Osteocyte (in vitro differentiated cells): ENCODE data around the gene IL22RA2. TPM values are rescaled to one million over a fixed set of nuclear protein-coding genes. Genes with fewer than 3 reads are reported as not detected.

Source experiments
- DNase-seq: peaks from one replicate; pipeline ENCODE4 v3.0.0; 2021; ENCODE audit warnings: mixed read lengths; ENCODE audit not compliant: unreplicated experiment; ENCODE audit errors: extremely low spot score
- H3K27ac Mint-ChIP-seq: one replicate; pipeline ENCODE4 v1.8.0; 2021; ENCODE audit warnings: mild to moderate bottlenecking, mixed read lengths; ENCODE audit not compliant: unreplicated experiment
- H3K27me3 Mint-ChIP-seq: one replicate; pipeline ENCODE4 v1.8.0; 2021; ENCODE audit warnings: mixed read lengths; ENCODE audit not compliant: unreplicated experiment
- H3K36me3 Mint-ChIP-seq: one replicate; pipeline ENCODE4 v1.8.0; 2021; ENCODE audit warnings: mixed read lengths; ENCODE audit not compliant: unreplicated experiment
- H3K4me1 Mint-ChIP-seq: one replicate; pipeline ENCODE4 v1.8.0; 2021; ENCODE audit warnings: mixed read lengths; ENCODE audit not compliant: unreplicated experiment
- H3K4me3 Mint-ChIP-seq: one replicate; pipeline ENCODE4 v1.8.0; 2021; ENCODE audit warnings: mild to moderate bottlenecking, moderate library complexity, mixed read lengths; ENCODE audit not compliant: unreplicated experiment
- H3K9me3 Mint-ChIP-seq: one replicate; pipeline ENCODE4 v1.8.0; 2021; ENCODE audit warnings: mixed read lengths; ENCODE audit not compliant: unreplicated experiment
- CTCF ChIP-seq: fragments of 200-600 bp; sonication (generic); IDR thresholded peaks from 2 replicates; pipeline ENCODE4 v1.5.0; 2021; ENCODE audit warnings: antibody characterized with exemption, mild to moderate bottlenecking, moderate library complexity
- total RNA-seq: library from RNA; stranded (reverse); gene quantifications from 2 replicates; pipeline ENCODE4 v1.2.1, GENCODE V29; 2021

Gene IL22RA2
- total RNA-seq, 1 donor from 2014 or later: not detected

GRCh38 chr6:137120748-137121147 lies 52.7 kb downstream of the IL22RA2 start:
- no peak for TF ChIP-seq CTCF
- no peaks in the 10 kb centered on the region for H3K36me3 Mint-ChIP-seq
- peaks cover 7% of the 10 kb centered on the region for H3K9me3 Mint-ChIP-seq
- no peak overlapping the region for H3K27ac Mint-ChIP-seq
- H3K4me1 Mint-ChIP-seq: no peaks in the 10 kb centered on the region
- no peak for DNase-seq
- no peak overlapping the region for H3K4me3 Mint-ChIP-seq
- H3K27me3 Mint-ChIP-seq: no peaks in the 10 kb centered on the region

- Mint-ChIP-seq H3K27me3 (no peaks in the 10 kb centered on the region), H3K36me3 (no peaks in the 10 kb centered on the region), H3K4me1 (no peaks in the 10 kb centered on the region), H3K27ac (no peak overlapping the region), H3K4me3 (no peak overlapping the region), H3K9me3 (peaks cover 7% of the 10 kb centered on the region)
- no peak for DNase-seq
- TF ChIP-seq CTCF: no peak
Measured at GRCh38 chr6:137119196-137120104, 54.0 kb downstream of the IL22RA2 start.

- H3K27ac Mint-ChIP-seq: no peak overlapping the region
- H3K9me3 Mint-ChIP-seq: peaks cover 7% of the 10 kb centered on the region
- no peak for TF ChIP-seq CTCF
- H3K27me3 Mint-ChIP-seq: no peaks in the 10 kb centered on the region
- H3K36me3 Mint-ChIP-seq: no peaks in the 10 kb centered on the region
- no peak overlapping the region for H3K4me3 Mint-ChIP-seq
- H3K4me1 Mint-ChIP-seq: no peaks in the 10 kb centered on the region
- no peak for DNase-seq
Measured at GRCh38 chr6:137117581-137117980, 55.9 kb downstream of the IL22RA2 start.

- Mint-ChIP-seq H3K36me3 (no peaks in the 10 kb centered on the region), H3K4me1 (no peaks in the 10 kb centered on the region), H3K27me3 (no peaks in the 10 kb centered on the region), H3K4me3 (no peak overlapping the region), H3K27ac (no peak overlapping the region), H3K9me3 (peaks cover 7% of the 10 kb centered on the region)
- no peak for DNase-seq
- no peak for TF ChIP-seq CTCF
Measured at GRCh38 chr6:137116807-137117206, 56.6 kb downstream of the IL22RA2 start.

- no peak for TF ChIP-seq CTCF
- DNase-seq: no peak
- Mint-ChIP-seq H3K4me1 (no peaks in the 10 kb centered on the region), H3K27ac (no peak overlapping the region), H3K27me3 (no peaks in the 10 kb centered on the region), H3K9me3 (peaks cover 6% of the 10 kb centered on the region), H3K4me3 (no peak overlapping the region), H3K36me3 (no peaks in the 10 kb centered on the region)
Measured at GRCh38 chr6:137115658-137116057, 57.8 kb downstream of the IL22RA2 start.
